Mesenteric fat pad (tissue), 1 donor: Measurements from ENCODE around the gene PPP1R2C. TPM values are rescaled to one million over a fixed set of nuclear protein-coding genes. Genes with fewer than 3 reads are reported as not detected.

Experiments used
- DNase-seq: peaks from one replicate; pipeline ENCODE4 v3.0.0-alpha.2; 2020; ENCODE audit warnings: low spot score
- long read RNA-seq: library from polyadenylated mRNA; unstranded; transcript quantifications from one replicate; pipeline ENCODE4 v2.0.0, GENCODE V29; 2020
- total RNA-seq: library from RNA; stranded (reverse); fragmentation: NEBNext Ultra II Directional; extraction: Animal tissue kit (Norgen Biotek cat#: 25700); gene quantifications from one replicate; pipeline ENCODE4 v1.2.1, GENCODE V29; 2021
- donor health status: DM: yes; HTN: yes; CAD: no.

The PPP1R2C gene
- not detected for total RNA-seq
- long read RNA-seq, result 0 reads

DNA sequence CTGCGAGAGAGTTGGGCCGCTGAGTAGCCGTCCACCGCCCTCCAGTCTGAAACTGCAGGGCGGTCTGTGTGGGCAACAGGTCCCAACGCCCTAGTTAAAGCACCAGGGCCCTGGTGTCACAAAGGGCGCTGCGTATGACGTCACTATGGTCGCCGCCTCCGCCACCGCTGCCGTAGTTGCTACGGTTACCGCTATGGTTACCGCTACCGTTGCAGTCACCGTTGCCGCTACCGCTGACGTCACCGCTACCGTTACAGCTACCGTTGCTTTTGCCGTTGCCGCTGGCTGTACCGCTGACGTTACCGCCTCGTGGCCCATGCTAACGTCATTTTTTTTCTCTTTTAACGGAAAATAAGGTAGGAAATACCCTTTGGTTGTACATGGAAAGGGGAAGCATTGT is at the start of gene PPP1R2C:
Gene PPP1R2C (minus strand): TSS at position 68 of the 400 bp plus-strand sequence. CDS start 84 bp downstream, outside the sequence.
- no peak for DNase-seq

GRCh38 chrX:42825201-42825600 is 47.2 kb upstream of the PPP1R2C start:
- no peak for DNase-seq

DNA sequence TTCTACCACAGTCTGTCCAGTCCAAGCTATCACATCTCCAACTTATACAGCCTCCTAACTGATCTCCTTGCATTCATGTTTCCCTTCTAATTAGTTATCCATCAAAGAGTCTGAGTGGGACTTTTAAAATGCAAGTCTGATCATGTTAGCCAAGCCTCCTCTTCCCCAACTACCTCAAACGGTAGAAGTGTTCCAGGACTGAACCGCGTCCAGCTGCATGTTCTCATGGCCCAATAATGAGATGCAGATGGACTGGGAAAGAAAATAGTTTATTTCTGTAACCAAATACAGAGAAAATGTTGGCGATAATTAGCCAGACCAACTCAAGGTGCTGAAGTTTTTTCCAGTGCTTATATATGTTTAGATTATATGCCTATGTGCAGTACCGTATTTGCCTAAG is 46.6 kb upstream of the PPP1R2C start:
- DNase-seq, result no peak

- DNase-seq, result no peak
These were observed 45.5 kb upstream of the PPP1R2C start for GRCh38 chrX:42823443-42823842.

GRCh38 chrX:42821803-42822443 is 44.0 kb upstream of the PPP1R2C start:
- DNase-seq, result no peak

- DNase-seq, result no peak
These were observed 40.4 kb upstream of the PPP1R2C start for GRCh38 chrX:42818151-42818921.

DNA sequence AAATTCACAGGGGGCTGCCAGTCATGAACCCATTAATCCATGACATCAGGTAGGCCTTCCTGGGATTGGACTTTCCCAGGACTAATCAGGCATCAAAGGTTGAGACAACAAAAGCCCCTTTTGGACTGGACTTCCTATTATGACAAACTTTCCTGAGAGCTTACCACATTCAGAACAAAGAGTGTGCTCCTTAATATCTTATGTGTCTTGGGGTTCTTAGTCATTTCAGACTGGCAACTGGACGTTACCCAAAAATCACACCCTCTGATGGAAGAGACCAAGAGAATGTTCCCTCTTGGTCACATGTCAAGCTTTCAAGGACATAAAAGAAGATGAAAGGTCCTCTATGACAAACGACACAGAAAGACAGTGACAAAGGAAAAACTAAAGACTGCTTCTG is 31.6 kb upstream of the PPP1R2C start:
- DNase-seq, result no peak

GRCh38 chrX:42807393-42807792 is 29.4 kb upstream of the PPP1R2C start:
- DNase-seq, result no peak

DNA sequence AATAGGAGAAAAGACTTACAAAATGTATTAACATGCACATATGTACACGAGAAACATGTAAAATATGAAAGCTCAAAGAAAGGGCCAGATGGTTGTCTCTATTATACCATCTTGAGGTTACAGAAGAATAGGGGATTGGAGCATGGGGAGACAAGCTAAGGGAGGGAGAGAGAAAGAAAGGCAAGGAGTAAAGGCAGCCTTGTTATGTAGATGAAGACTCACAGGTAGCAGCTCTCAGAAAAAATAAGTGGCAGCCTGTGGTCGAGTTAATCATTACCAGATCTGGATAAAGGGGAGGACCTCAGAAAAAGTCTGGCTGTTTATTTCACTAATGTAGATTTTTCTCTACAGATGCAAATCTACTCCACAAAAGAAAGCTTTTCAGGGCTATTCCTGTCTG is 26.6 kb upstream of the PPP1R2C start:
- no peak for DNase-seq

DNA sequence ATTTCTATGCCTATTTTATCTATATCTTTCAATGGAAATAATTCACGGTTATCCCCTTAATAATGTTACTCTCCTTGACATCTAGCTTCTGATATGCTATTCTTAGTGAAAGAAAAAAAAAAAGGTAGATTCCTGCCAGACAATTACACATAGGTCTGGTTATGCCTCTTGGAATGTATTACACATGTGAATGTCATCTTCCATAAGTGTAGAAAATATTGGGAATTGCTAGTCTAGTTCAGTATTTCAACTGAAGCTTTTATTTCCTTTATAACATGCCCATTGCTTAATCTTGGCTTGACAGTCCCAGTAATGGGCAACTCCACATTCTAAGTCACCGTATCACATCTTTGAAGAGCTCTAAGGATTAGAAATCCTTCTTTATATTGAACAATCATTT is 25.4 kb upstream of the PPP1R2C start:
- DNase-seq, result no peak

- no peak for DNase-seq
These were observed 19.8 kb upstream of the PPP1R2C start for GRCh38 chrX:42797651-42798269.

DNA sequence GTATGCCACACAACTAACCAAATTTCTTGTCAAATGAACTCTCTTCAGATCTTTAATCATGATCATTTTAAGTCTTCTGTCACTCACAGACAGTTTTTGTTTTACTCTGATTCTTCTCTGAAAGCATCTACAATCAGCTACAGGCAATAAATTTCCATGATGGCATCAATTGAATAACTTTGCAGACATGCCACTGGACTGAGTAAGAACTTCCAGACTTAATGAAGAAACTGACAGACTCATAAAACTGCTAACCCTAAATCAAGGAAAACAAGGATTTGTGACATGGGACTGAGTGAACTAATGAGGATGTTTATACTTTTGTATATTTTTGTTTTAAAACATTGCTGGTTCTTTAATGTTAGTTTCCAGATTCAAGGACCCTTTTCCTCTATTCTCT is 5.5 kb upstream of the PPP1R2C start:
- DNase-seq, result no peak

GRCh38 chrX:42776195-42776594 is 1.8 kb downstream of the PPP1R2C start:
- no peak for DNase-seq

GRCh38 chrX:42772874-42773273 is 5.1 kb downstream of the PPP1R2C start:
- no peak for DNase-seq

DNA sequence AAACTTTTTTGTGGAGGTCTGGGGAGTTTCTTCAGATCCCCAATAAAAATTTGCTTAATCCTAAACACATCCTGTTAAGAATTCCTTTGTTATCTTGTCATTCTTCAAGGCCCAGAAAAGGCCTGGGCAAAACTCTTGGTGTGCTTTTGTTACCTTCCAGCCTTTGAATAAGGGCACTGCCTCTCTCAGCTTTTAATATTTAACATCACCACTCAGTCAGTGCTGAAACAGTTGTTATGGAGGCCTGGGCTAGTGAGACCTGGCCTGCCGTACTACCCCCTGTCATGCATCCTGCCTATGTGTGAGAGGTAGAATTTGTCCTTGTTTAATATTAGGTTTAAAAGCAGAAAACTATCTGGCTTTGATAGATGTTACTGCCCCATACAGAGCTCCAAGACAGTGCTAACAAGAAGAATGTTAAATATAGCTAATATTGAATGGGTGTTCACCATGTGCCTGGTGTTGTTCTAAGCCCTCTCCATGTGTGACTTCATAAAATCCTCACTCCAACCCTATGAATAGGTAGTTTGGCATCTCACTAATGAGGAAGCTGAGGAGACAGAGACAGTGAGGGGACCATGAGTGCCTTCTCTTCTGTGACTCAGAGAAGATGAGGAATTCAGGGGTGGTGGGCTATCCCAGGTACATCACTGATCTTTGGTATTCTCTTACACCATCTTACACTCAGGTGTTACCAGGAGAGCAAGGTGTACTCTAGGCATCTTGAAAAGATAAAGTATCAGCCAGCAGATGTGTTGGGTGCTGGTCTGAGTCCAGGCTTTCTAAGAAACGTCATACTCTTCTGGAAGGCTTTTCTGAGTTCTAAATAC is 6.2 kb downstream of the PPP1R2C start:
- no peak for DNase-seq

GRCh38 chrX:42770566-42770965 is 7.4 kb downstream of the PPP1R2C start:
- no peak for DNase-seq

- DNase-seq, result no peak
These were observed 18.1 kb downstream of the PPP1R2C start for GRCh38 chrX:42759881-42760280.

- no peak for DNase-seq
These were observed 22.1 kb downstream of the PPP1R2C start for GRCh38 chrX:42755815-42756214.

- no peak for DNase-seq
These were observed 23.4 kb downstream of the PPP1R2C start for GRCh38 chrX:42754603-42755002.

DNA sequence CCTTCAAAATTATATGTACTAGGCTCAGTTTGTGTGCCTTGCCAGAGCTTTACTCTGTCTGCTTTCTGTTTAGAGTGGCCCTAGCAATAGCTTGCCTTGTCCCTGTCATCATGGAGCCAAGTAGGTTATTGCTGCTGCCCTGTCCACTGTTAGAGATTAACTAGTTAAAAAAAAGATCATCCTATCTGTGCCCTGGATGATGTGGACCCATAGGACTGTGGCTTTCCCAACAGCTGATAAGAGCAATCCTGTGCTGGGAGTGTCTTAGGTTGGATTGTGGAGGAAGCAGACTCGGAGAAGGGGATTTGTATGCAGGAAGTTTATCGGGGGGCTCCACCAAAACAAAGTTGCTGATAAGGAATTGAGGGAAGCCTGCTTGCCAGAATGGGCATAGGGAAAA is 23.8 kb downstream of the PPP1R2C start:
- no peak for DNase-seq

GRCh38 chrX:42752730-42753129 is 25.2 kb downstream of the PPP1R2C start:
- DNase-seq, result no peak

- no peak for DNase-seq
These were observed 26.4 kb downstream of the PPP1R2C start for GRCh38 chrX:42751573-42751972.
